GM21825 (cell line): ENCODE data around the gene TBX2.
"Not testable (repeated sequence)": the region's sequence is repeated elsewhere in the genome, so short reads cannot be mapped to it uniquely, and the experiment has no call there.

Experiments used
- ATAC-seq: cut with Tn5 transposase; IDR thresholded peaks from one replicate; pipeline ENCODE4 v1.9.1; 2021; ENCODE audit warnings: mild to moderate bottlenecking, moderate library complexity; ENCODE audit not compliant: unreplicated experiment

The TBX2 gene

GRCh38 chr17:61425682-61426481 is 26.2 kb downstream of the TBX2 start:
- no peak for ATAC-seq

- ATAC-seq, result no peak
Observed at GRCh38 chr17:61426482-61427304, 27.1 kb downstream of the TBX2 start.

- ATAC-seq, result no peak
Observed at GRCh38 chr17:61427567-61427966, 27.9 kb downstream of the TBX2 start.

- ATAC-seq, result no peak
Observed at GRCh38 chr17:61429274-61429673, 29.6 kb downstream of the TBX2 start.

- not testable (repeated sequence) for ATAC-seq
Observed at GRCh38 chr17:61429831-61430230, 30.2 kb downstream of the TBX2 start.

- no peak for ATAC-seq
Observed at GRCh38 chr17:61431594-61432311, 32.1 kb downstream of the TBX2 start.

- no peak for ATAC-seq
Observed at GRCh38 chr17:61436273-61436672, 36.6 kb downstream of the TBX2 start.

- no peak for ATAC-seq
Observed at GRCh38 chr17:61436995-61437704, 37.5 kb downstream of the TBX2 start.

- ATAC-seq, result no peak
Observed at GRCh38 chr17:61440697-61441096, 41.1 kb downstream of the TBX2 start.

- ATAC-seq, result not testable (repeated sequence)
Observed at GRCh38 chr17:61441507-61441906, 41.9 kb downstream of the TBX2 start.

GRCh38 chr17:61442136-61442775 is 42.6 kb downstream of the TBX2 start:
- ATAC-seq, result no peak

- no peak for ATAC-seq
Observed at GRCh38 chr17:61442878-61443474, 43.3 kb downstream of the TBX2 start.

GRCh38 chr17:61443475-61443882 is 43.8 kb downstream of the TBX2 start:
- ATAC-seq, result no peak

GRCh38 chr17:61444075-61444474 is 44.4 kb downstream of the TBX2 start:
- ATAC-seq, result no peak

- no peak for ATAC-seq
Observed at GRCh38 chr17:61444831-61445230, 45.2 kb downstream of the TBX2 start.

GRCh38 chr17:61447358-61447757 is 47.7 kb downstream of the TBX2 start:
- ATAC-seq, result no peak

GRCh38 chr17:61448042-61448441 is 48.4 kb downstream of the TBX2 start:
- no peak for ATAC-seq

GRCh38 chr17:61449140-61449539 is 49.5 kb downstream of the TBX2 start:
- ATAC-seq, result not testable (repeated sequence)

GRCh38 chr17:61449707-61450640 is 50.3 kb downstream of the TBX2 start:
- no peak for ATAC-seq
